Keratinocyte (primary cell): ENCODE measurements around the gene PDE11A. TPM values are rescaled to one million over a fixed set of nuclear protein-coding genes. Genes with fewer than 3 reads are reported as not detected.

Source experiments
- DNase-seq: peaks from one replicate; pipeline ENCODE4 v3.0.0-alpha.2; 2011; ENCODE audit warnings: low read depth, missing footprints, low spot score
- FAIRE-seq: peaks from 2 replicates; lab custom pipeline; 2011; peaks lifted over from hg19 to GRCh38; lab: Jason Lieb, UNC
- H2AFZ ChIP-seq: 2 replicates; pipeline ENCODE4 v1.6.0; 2012; ENCODE audit warnings: low read length, control low read depth, inconsistent platforms; ENCODE audit not compliant: control insufficient read depth
- H3K27ac ChIP-seq: 2 replicates; pipeline ENCODE4 v1.5.1; 2011; ENCODE audit warnings: low read length; ENCODE audit not compliant: control insufficient read depth, insufficient read depth
- H3K27me3 ChIP-seq: 3 replicates; pipeline ENCODE4 v1.6.0; 2011; ENCODE audit warnings: low read length; ENCODE audit not compliant: control insufficient read depth, insufficient read depth; ENCODE audit errors: extremely low read depth
- H3K36me3 ChIP-seq, 2 experiments: 2 replicates in 1 of 2; 3 replicates in 1 of 2; pipeline ENCODE4 v1.5.1; 2011; ENCODE audit warnings: low read length in 2 of 2, mild to moderate bottlenecking in 1 of 2; ENCODE audit not compliant: control insufficient read depth in 2 of 2, insufficient read depth in 2 of 2; ENCODE audit errors: extremely low read depth in 1 of 2
- H3K4me1 ChIP-seq: 3 replicates; pipeline ENCODE4 v1.5.1; 2011; ENCODE audit warnings: low read length; ENCODE audit not compliant: control insufficient read depth, insufficient read depth; ENCODE audit errors: extremely low read depth
- H3K4me2 ChIP-seq: 3 replicates; pipeline ENCODE4 v1.6.0; 2011; ENCODE audit warnings: low read depth, low read length; ENCODE audit not compliant: control insufficient read depth, insufficient read depth; ENCODE audit errors: extremely low read depth
- H3K4me3 ChIP-seq, 3 experiments: fragments of 200-600 bp in 1 of 3; sonication (generic) in 1 of 3; 2 replicates in 2 of 3; 3 replicates in 1 of 3; pipeline ENCODE4 v1.5.1; 2011 to 2016; ENCODE audit warnings: low read length in 3 of 3, mild to moderate bottlenecking in 3 of 3, control low read depth in 2 of 3, inconsistent platforms in 1 of 3, low read depth in 1 of 3, mixed read lengths in 1 of 3, mixed run types in 1 of 3, moderate library complexity in 1 of 3; ENCODE audit not compliant: control insufficient read depth in 2 of 3, insufficient read depth in 2 of 3; ENCODE audit errors: extremely low read depth in 1 of 3
- H3K79me2 ChIP-seq: 2 replicates; pipeline ENCODE4 v1.6.0; 2012; ENCODE audit warnings: low read length; ENCODE audit not compliant: control insufficient read depth, insufficient read depth
- H3K9ac ChIP-seq: 3 replicates; pipeline ENCODE4 v1.6.0; 2011; ENCODE audit warnings: low read length; ENCODE audit not compliant: control insufficient read depth, insufficient read depth; ENCODE audit errors: extremely low read depth
- H3K9me1 ChIP-seq: 3 replicates; pipeline ENCODE4 v1.6.0; 2011; ENCODE audit warnings: low read length; ENCODE audit not compliant: control insufficient read depth, insufficient read depth; ENCODE audit errors: extremely low read depth
- H3K9me3 ChIP-seq: 2 replicates; pipeline ENCODE4 v1.5.1; 2012; ENCODE audit warnings: low read depth, low read length; ENCODE audit not compliant: control insufficient read depth
- H4K20me1 ChIP-seq: 3 replicates; pipeline ENCODE4 v1.6.0; 2011; ENCODE audit warnings: low read length; ENCODE audit not compliant: control insufficient read depth, insufficient read depth; ENCODE audit errors: extremely low read depth
- EZH2 ChIP-seq: IDR thresholded peaks from one replicate; pipeline ENCODE4 v1.6.1; 2012; ENCODE audit warnings: inconsistent platforms, mild to moderate bottlenecking, low read length, moderate library complexity
- dilution Hi-C: fragments of 300-500 bp; cut with MboI; formaldehyde crosslinking; loops from one replicate; pipeline ENCODE4 v1.7.0; 2020; ENCODE audit warnings: low sequenced_read_pairs; ENCODE audit not compliant: extremely low pct_ligation_motif_present
- polyA plus RNA-seq, 5 experiments: library from polyadenylated mRNA; depleted of rRNA in 3 of 5; stranded (reverse) in 3 of 5; stranded (forward) in 1 of 5; unstranded in 1 of 5; fragments of >200 nt; gene quantifications; 1 replicate in 1 of 5; 2 replicates in 3 of 5; 3 replicates in 1 of 5; pipeline versions ENCODE4 v1.2.1 to v1.2.3, GENCODE V29; 2011 to 2012; ENCODE audit warnings: missing spikeins in 2 of 5, low read depth in 1 of 5, low replicate concordance in 1 of 5
- TF ChIP-seq, protein P1 (sequence below), 3 experiments: IDR thresholded peaks in 1 of 3; conservative IDR thresholded peaks in 1 of 3; optimal IDR thresholded peaks in 1 of 3; 2 replicates in 2 of 3; 3 replicates in 1 of 3; pipeline versions ENCODE3 to v1.5.1; 2011; ENCODE audit warnings: low read length in 3 of 3, mild to moderate bottlenecking in 3 of 3, moderate library complexity in 2 of 3, control low read depth in 1 of 3, inconsistent platforms in 1 of 3; ENCODE audit not compliant: insufficient read depth in 2 of 3; ENCODE audit errors: extremely low read depth in 1 of 3

PDE11A gene
- polyA plus RNA-seq, 1 donor (not counting 4 experiments of a cell fraction or from before 2014, with no cell fraction given), result 0.01 TPM

- dilution Hi-C loops, result no loop called here
- Histone ChIP-seq H3K4me1 (no peaks in the 10 kb centered on the region), H3K27ac (no peak overlapping the region), H3K36me3 (no peaks in the 10 kb centered on the region), H3K27me3 (no peaks in the 10 kb centered on the region), H3K79me2 (no peaks in the 10 kb centered on the region), H3K9ac (no peak overlapping the region), H3K9me1 (no peaks in the 10 kb centered on the region), H4K20me1 (no peaks in the 10 kb centered on the region), H3K4me2 (no peak overlapping the region), H2AFZ (no peak overlapping the region), H3K9me3 (no peaks in the 10 kb centered on the region), H3K4me3 (no peak overlapping the region)
- DNase-seq (no peak), FAIRE-seq (no peak)
- no peak for TF ChIP-seq EZH2
- TF ChIP-seq, protein P1, sequence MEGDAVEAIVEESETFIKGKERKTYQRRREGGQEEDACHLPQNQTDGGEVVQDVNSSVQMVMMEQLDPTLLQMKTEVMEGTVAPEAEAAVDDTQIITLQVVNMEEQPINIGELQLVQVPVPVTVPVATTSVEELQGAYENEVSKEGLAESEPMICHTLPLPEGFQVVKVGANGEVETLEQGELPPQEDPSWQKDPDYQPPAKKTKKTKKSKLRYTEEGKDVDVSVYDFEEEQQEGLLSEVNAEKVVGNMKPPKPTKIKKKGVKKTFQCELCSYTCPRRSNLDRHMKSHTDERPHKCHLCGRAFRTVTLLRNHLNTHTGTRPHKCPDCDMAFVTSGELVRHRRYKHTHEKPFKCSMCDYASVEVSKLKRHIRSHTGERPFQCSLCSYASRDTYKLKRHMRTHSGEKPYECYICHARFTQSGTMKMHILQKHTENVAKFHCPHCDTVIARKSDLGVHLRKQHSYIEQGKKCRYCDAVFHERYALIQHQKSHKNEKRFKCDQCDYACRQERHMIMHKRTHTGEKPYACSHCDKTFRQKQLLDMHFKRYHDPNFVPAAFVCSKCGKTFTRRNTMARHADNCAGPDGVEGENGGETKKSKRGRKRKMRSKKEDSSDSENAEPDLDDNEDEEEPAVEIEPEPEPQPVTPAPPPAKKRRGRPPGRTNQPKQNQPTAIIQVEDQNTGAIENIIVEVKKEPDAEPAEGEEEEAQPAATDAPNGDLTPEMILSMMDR (optimal IDR thresholded peaks at IDR 0.05 in 1 of 3, IDR thresholded peaks at IDR 0.05 in 1 of 3, conservative IDR thresholded peaks at IDR 0.05 in 1 of 3; ENCODE audit: extremely low read depth in 1 of 3, insufficient read depth in 2 of 3, low read length in 3 of 3), result no peak
Measured at GRCh38 chr2:177669201-177669600, 403.4 kb downstream of the PDE11A start.

DNA sequence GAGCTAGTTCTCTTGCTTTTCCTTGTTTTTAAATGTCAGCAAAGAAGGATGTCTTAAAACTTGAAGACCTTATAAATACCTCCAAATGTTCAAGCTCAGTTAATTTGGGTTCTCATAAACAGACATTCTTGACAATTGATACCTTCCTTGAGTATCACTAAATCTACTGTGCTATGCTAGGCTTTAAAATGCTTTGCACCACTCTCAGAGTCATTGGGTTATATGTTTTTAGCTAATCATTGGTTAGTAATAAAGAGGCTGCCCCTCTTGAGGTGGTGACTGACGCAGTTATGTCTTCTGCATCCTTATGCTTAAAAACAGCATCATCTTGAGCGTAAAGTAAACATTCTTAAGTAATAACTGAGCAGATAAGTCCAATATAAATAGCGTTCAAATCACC is 404.0 kb downstream of the PDE11A start:
- no peak for DNase-seq
- H3K9me3 ChIP-seq, result no peaks in the 10 kb centered on the region
- no peaks in the 10 kb centered on the region for H3K27me3 ChIP-seq
- TF ChIP-seq EZH2, result no peak
- TF ChIP-seq, protein P1 (optimal IDR thresholded peaks at IDR 0.05 in 1 of 3, IDR thresholded peaks at IDR 0.05 in 1 of 3, conservative IDR thresholded peaks at IDR 0.05 in 1 of 3; ENCODE audit: extremely low read depth in 1 of 3, insufficient read depth in 2 of 3, low read length in 3 of 3), result no peak
- no peak overlapping the region for H3K4me3 ChIP-seq
- H4K20me1 ChIP-seq, result no peaks in the 10 kb centered on the region
- no peak overlapping the region for H3K4me2 ChIP-seq
- no peaks in the 10 kb centered on the region for H3K36me3 ChIP-seq
- no peaks in the 10 kb centered on the region for H3K79me2 ChIP-seq
- dilution Hi-C loops, result no loop called here
- no peaks in the 10 kb centered on the region for H3K9me1 ChIP-seq
- no peak overlapping the region for H2AFZ ChIP-seq
- no peak for FAIRE-seq
- H3K27ac ChIP-seq, result no peak overlapping the region
- H3K4me1 ChIP-seq, result no peaks in the 10 kb centered on the region
- H3K9ac ChIP-seq, result no peak overlapping the region
